NCI-H146 (cell line): Measurements from ENCODE around the gene TIMM50.
"Not testable (repeated sequence)": the region's sequence is repeated elsewhere in the genome, so short reads cannot be mapped to it uniquely, and the experiment has no call there.

Experiments used
- DNase-seq: peaks from one replicate; lab custom pipeline; 2025; lab: John Stamatoyannopoulos, UW

TIMM50 gene

DNA sequence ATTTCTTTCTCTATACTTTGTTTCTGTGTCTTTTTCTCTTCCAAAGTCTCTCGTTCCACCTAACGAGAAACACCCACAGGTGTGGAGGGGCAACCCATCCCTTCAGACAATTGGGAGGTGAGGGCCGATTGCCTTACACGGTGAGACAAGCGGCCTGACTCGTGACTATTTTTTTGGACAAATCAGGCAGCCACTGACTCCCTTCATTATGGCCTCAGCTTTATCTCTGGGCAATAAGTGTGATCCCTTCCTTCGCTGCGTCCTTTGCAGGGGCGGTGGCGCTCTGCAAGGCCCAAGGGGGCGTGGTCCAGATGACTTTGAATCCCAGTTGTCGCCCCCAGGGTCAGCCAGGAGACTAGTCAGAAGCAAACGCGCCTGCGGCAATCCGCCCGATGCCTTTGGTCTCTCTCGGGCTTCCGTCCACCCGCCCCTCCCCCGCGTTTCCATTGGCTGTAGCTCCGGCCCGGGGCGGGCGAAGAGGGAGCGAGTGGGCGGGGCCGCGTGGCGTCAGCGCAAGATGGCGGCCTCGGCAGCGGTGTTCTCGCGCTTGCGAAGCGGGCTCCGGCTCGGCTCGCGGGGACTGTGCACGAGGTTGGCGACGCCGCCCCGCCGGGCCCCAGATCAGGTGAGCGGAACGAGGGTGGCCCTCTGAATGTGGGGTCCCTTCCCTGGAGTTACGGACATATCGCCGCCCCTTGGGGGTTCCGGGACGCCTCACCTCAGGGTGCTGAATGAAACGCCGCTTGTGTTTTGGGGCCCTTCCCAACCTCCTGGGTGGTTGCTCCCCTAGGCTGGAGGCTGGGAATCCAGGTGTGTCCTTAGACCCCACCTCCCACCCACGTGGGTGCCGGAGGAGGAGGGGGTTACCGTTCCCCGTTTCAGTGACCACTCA, at the start of gene TIMM50:
Gene TIMM50, plus strand, starts transcription at position 502 of the 892 bp plus-strand sequence. Its CDS starts 16 bp downstream, at position 518.
- DNase-seq: peak; percentile 99

DNA sequence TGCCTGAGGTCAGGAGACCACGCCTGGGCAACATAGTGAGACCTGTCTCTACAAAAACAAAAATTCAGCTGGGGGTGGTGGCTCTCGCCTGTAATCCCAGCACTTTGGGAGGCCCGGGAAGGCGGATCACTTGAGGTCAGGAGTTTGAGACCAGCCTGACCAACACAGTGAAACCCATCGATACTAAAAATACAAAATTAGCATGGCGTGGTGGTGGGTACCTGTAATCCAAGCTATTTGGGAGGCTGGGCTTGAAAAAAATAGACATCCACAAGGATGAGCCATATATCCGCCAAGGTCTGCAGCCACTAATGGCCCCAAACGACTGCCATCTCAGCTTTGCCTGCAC, 48.0 kb upstream of the TIMM50 start:
- DNase-seq: no peak

- no peak for DNase-seq
Measured at GRCh38 chr19:39433480-39434079, 47.1 kb upstream of the TIMM50 start.

DNA sequence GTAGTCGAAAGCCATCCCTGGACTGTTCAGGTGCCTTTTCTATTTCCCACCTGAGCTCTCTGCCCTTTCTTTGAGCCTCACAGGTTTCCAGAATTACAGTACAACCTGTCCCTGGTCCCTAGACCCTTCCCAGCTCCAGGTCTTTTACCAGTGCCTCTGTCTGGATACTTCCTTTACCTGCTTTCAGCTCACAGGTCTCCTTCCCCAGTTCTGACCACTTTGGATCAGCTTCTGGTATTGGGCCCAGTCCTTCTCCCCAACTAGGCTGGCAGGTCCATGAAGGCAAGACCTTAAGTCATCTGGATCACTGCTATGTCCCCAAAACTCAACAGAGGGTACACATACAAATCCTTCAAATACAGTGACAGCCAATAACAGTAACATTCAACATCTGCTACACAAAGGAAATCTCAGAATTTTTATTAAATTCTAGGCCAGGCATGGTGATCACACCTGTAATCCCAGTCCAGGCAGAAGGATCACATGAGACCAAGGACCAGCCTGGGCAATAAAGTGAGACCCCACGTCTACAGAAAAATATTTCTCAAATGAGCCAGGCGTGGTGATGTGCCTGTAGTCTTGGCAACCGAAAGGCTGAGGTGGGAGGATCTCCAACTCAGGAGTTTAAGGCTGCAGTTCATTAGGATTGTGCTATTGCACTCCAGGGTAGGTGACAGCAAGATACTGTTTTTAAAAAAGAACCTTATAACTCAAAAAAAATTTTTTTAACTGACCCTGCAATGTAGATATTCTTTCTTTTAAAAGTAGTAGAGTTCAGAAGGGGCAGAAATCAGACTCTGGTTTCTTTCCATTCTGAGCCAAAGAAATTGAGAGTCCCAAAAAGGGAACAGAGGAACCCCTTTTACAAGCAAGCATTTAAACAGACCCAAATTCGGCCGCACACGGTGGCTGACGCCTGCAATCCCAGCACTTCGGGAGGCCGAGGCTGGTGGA, 46.2 kb upstream of the TIMM50 start:
- no peak for DNase-seq

GRCh38 chr19:39435499-39436349, 44.9 kb upstream of the TIMM50 start, which contains the start of gene RPS16:
Gene RPS16, minus strand, starts transcription at chr19:39435949. Its CDS starts 54 bp downstream, at chr19:39435895.
- DNase-seq: peak; percentile 99

DNA sequence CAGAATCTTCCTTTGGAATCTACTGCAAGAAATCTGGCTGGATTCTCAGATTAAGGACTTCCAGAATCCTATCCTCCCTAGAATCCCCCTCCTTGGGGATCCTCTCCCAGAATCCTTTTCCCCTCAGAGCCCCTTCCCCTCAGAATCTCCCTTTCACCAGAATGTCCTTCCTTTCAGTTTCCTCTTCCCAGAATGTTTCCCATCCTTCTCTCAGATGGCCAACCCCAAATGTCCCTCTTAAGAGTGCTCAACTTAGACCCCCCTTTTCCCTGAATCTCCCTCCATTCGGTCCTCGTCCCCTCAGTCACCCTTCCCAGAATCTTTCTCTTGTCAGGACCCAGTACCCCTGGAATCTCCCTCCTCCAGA, 44.3 kb upstream of the TIMM50 start:
- no peak for DNase-seq

GRCh38 chr19:39438270-39438934, 42.2 kb upstream of the TIMM50 start:
- no peak for DNase-seq

GRCh38 chr19:39444598-39445195, 35.9 kb upstream of the TIMM50 start:
- peak; percentile 35 for DNase-seq

DNA sequence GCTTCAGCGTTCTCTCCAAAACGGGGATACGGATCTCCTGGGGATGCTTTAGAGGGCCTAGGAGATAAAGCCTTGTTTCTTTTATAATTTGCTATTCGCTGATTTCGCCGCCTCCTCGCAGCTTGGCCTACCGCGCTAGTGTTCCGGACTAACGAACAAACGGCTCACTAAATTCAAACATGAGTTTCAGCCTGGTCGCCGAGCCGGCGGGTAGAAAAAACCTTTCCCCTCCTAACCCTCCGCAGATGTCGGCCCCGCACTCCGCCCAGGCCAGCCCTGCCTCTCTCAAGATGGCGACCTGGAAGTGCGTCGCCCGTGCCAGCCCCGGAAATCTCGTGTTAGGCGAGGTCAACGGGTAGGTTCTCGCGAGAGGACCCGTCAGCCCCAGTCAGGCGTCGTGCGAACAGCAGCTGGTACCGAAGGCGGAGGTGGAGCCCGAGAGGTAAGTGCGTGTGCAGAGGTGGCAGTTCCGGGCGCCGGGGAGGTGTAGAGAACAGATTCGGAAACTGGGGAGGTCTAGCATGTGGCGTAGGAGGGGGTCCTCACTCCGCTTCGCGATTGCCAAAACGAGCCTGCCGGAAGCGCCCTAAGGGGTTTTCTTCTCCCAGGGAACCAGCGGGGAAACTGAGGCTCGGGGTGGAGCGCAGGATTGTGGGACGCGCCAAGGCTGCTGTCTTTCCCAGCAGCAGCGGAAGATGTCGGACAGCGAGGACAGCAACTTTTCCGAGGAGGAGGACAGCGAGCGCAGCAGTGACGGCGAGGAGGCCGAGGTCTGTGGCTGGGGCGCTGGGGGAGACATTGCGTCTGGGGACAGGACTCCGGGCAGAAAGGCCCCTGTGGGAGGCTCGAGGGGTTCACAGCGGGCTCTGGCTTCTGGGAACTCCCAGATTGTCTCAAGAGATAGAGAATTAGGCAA, 35.2 kb upstream of the TIMM50 start, which contains the start of gene SUPT5H:
Gene SUPT5H, plus strand, starts transcription at position 387 of the 916 bp plus-strand sequence. Its CDS starts 309 bp downstream, at position 696.
- DNase-seq: peak; percentile 100

GRCh38 chr19:39446365-39447084, 34.1 kb upstream of the TIMM50 start:
- no peak for DNase-seq

GRCh38 chr19:39448271-39448670, 32.4 kb upstream of the TIMM50 start:
- DNase-seq: no peak

GRCh38 chr19:39449116-39449797, 31.4 kb upstream of the TIMM50 start:
- DNase-seq: no peak

DNA sequence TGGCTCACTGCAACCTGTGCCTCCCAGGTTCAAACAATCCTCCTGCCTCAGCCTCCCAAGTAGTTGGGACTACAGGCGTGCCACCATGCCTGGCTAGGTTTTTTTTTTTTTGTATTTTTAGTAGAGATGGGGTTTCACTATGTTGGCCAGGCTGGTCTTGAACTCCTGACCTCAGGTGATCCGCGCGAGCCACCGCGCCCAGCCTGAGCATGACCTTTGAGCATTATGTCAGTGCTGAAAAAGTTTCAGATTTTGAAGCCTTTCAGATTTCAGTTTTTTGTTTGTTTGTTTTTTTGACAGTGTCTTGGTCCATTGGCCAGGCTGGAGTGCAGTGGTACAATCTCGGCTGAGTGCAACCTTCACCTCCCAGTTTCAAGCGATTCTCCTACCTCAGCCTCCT, 29.4 kb upstream of the TIMM50 start:
- DNase-seq: not testable (repeated sequence)

GRCh38 chr19:39463403-39463802, 17.2 kb upstream of the TIMM50 start:
- DNase-seq: no peak

DNA sequence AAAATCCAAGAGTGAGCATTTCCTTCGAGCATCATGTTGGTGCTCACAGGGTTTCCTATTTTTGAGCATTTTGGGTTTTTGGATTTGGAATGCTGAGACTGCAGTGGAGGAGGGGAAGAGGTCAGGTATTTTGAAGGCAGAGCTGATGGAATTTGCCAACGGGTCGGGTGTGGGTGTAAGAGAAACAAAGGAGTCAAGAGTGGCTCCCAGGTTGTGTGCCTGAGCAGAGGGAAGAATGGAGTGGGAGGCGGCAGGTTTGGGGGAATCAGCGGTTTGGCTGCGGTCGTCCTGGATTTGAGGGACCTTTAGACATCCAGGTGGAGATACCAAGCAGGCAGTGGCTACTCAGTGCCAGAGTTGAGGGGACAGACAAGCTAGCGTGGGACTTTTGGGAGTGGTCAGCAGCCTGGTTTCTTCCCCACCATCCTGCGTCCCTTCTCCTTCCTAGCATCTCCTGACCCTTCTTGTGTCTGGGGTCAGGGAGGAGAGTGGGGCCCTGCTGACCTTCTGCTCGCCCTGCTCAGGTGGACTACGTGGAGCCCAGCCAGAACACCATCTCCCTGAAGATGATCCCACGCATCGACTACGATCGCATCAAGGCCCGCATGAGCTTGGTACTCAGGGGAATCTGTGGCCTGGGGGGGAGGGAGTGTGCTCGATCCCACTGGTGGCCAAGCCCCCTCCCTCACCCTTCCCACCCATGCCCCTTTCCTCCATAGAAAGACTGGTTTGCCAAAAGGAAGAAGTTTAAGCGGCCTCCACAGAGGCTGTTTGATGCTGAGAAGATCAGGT, 14.5 kb upstream of the TIMM50 start:
- DNase-seq: no peak

GRCh38 chr19:39467941-39468340, 12.7 kb upstream of the TIMM50 start:
- no peak for DNase-seq

DNA sequence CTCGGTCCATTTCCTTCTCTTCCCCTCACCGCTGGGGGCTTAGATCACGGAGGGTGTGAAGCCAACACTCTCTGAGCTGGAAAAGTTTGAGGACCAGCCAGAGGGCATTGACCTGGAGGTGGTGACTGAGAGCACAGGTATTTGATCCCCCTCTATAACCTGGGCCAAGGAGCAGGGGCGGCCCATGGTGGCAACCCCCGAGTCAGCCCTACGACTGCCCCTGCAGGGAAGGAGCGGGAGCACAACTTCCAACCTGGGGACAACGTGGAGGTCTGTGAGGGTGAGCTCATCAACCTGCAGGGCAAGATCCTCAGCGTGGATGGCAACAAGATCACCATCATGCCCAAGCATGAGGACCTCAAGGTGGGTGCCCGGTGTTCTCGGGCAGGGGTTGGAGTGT, 11.6 kb upstream of the TIMM50 start:
- no peak for DNase-seq
